ENCODE measurements around the gene CYBC1.

The CYBC1 gene

GRCh38 chr17:82490512-82491195 lies 40.1 kb upstream of the CYBC1 start:
- peaks cover 12% of the 10 kb centered on the region for H3K36me3 ChIP-seq (ENCODE audit: control insufficient read depth, insufficient read depth, low read length)
- no peaks in the 10 kb centered on the region for H3K9me3 ChIP-seq (ENCODE audit: control insufficient read depth, insufficient read depth, low read length)
- H3K9ac ChIP-seq (ENCODE audit: low read depth, low read length) = no peak overlapping the region
- no peaks in the 10 kb centered on the region for H3K27me3 ChIP-seq (ENCODE audit: control insufficient read depth, insufficient read depth, low read length)
- peaks cover 4% of the 10 kb centered on the region for H3K4me1 ChIP-seq (ENCODE audit: control insufficient read depth, insufficient read depth, low read length)
- no peak overlapping the region for H3K4me3 ChIP-seq (ENCODE audit: low read depth, low read length)

GRCh38 chr17:82489851-82490511 lies 39.4 kb upstream of the CYBC1 start:
- Histone ChIP-seq H3K27me3 (ENCODE audit: control insufficient read depth, insufficient read depth, low read length) (no peaks in the 10 kb centered on the region), H3K9me3 (ENCODE audit: control insufficient read depth, insufficient read depth, low read length) (no peaks in the 10 kb centered on the region), H3K4me3 (ENCODE audit: low read depth, low read length) (no peak overlapping the region), H3K36me3 (ENCODE audit: control insufficient read depth, insufficient read depth, low read length) (peaks cover 16% of the 10 kb centered on the region), H3K9ac (ENCODE audit: low read depth, low read length) (no peak overlapping the region), H3K4me1 (ENCODE audit: control insufficient read depth, insufficient read depth, low read length) (no peaks in the 10 kb centered on the region)

GRCh38 chr17:82489117-82489516 lies 38.6 kb upstream of the CYBC1 start:
- H3K27me3 ChIP-seq (ENCODE audit: control insufficient read depth, insufficient read depth, low read length) = no peaks in the 10 kb centered on the region
- no peak overlapping the region for H3K9ac ChIP-seq (ENCODE audit: low read depth, low read length)
- H3K9me3 ChIP-seq (ENCODE audit: control insufficient read depth, insufficient read depth, low read length) = no peaks in the 10 kb centered on the region
- peaks cover 22% of the 10 kb centered on the region for H3K36me3 ChIP-seq (ENCODE audit: control insufficient read depth, insufficient read depth, low read length)
- no peak overlapping the region for H3K4me3 ChIP-seq (ENCODE audit: low read depth, low read length)
- H3K4me1 ChIP-seq (ENCODE audit: control insufficient read depth, insufficient read depth, low read length) = no peaks in the 10 kb centered on the region

GRCh38 chr17:82487910-82488309 lies 37.4 kb upstream of the CYBC1 start:
- H3K36me3 ChIP-seq (ENCODE audit: control insufficient read depth, insufficient read depth, low read length) = peaks cover 22% of the 10 kb centered on the region
- H3K4me3 ChIP-seq (ENCODE audit: low read depth, low read length) = no peak overlapping the region
- no peaks in the 10 kb centered on the region for H3K9me3 ChIP-seq (ENCODE audit: control insufficient read depth, insufficient read depth, low read length)
- no peaks in the 10 kb centered on the region for H3K27me3 ChIP-seq (ENCODE audit: control insufficient read depth, insufficient read depth, low read length)
- H3K4me1 ChIP-seq (ENCODE audit: control insufficient read depth, insufficient read depth, low read length) = no peaks in the 10 kb centered on the region
- no peak overlapping the region for H3K9ac ChIP-seq (ENCODE audit: low read depth, low read length)

GRCh38 chr17:82486231-82487094 lies 35.9 kb upstream of the CYBC1 start:
- H3K4me1 ChIP-seq (ENCODE audit: control insufficient read depth, insufficient read depth, low read length) = no peaks in the 10 kb centered on the region
- peaks cover 22% of the 10 kb centered on the region for H3K36me3 ChIP-seq (ENCODE audit: control insufficient read depth, insufficient read depth, low read length)
- no peak overlapping the region for H3K9ac ChIP-seq (ENCODE audit: low read depth, low read length)
- no peaks in the 10 kb centered on the region for H3K9me3 ChIP-seq (ENCODE audit: control insufficient read depth, insufficient read depth, low read length)
- H3K4me3 ChIP-seq (ENCODE audit: low read depth, low read length) = no peak overlapping the region
- no peaks in the 10 kb centered on the region for H3K27me3 ChIP-seq (ENCODE audit: control insufficient read depth, insufficient read depth, low read length)

GRCh38 chr17:82483836-82484235 lies 33.3 kb upstream of the CYBC1 start:
- Histone ChIP-seq H3K27me3 (ENCODE audit: control insufficient read depth, insufficient read depth, low read length) (no peaks in the 10 kb centered on the region), H3K4me1 (ENCODE audit: control insufficient read depth, insufficient read depth, low read length) (no peaks in the 10 kb centered on the region), H3K36me3 (ENCODE audit: control insufficient read depth, insufficient read depth, low read length) (peaks cover 36% of the 10 kb centered on the region), H3K9ac (ENCODE audit: low read depth, low read length) (no peak overlapping the region), H3K4me3 (ENCODE audit: low read depth, low read length) (no peak overlapping the region), H3K9me3 (ENCODE audit: control insufficient read depth, insufficient read depth, low read length) (no peaks in the 10 kb centered on the region)

GRCh38 chr17:82483204-82483660 lies 32.7 kb upstream of the CYBC1 start:
- Histone ChIP-seq H3K36me3 (ENCODE audit: control insufficient read depth, insufficient read depth, low read length) (peaks cover 36% of the 10 kb centered on the region), H3K4me1 (ENCODE audit: control insufficient read depth, insufficient read depth, low read length) (no peaks in the 10 kb centered on the region), H3K9me3 (ENCODE audit: control insufficient read depth, insufficient read depth, low read length) (no peaks in the 10 kb centered on the region), H3K4me3 (ENCODE audit: low read depth, low read length) (no peak overlapping the region), H3K9ac (ENCODE audit: low read depth, low read length) (no peak overlapping the region), H3K27me3 (ENCODE audit: control insufficient read depth, insufficient read depth, low read length) (no peaks in the 10 kb centered on the region)

GRCh38 chr17:82480318-82480717 lies 29.8 kb upstream of the CYBC1 start:
- no peak overlapping the region for H3K9ac ChIP-seq (ENCODE audit: low read depth, low read length)
- H3K36me3 ChIP-seq (ENCODE audit: control insufficient read depth, insufficient read depth, low read length) = peaks cover 24% of the 10 kb centered on the region
- no peaks in the 10 kb centered on the region for H3K9me3 ChIP-seq (ENCODE audit: control insufficient read depth, insufficient read depth, low read length)

GRCh38 chr17:82479602-82480001 lies 29.1 kb upstream of the CYBC1 start:
- no peaks in the 10 kb centered on the region for H3K4me1 ChIP-seq (ENCODE audit: control insufficient read depth, insufficient read depth, low read length)
- no peaks in the 10 kb centered on the region for H3K9me3 ChIP-seq (ENCODE audit: control insufficient read depth, insufficient read depth, low read length)
- H3K27me3 ChIP-seq (ENCODE audit: control insufficient read depth, insufficient read depth, low read length) = no peaks in the 10 kb centered on the region
- H3K4me3 ChIP-seq (ENCODE audit: low read depth, low read length) = no peak overlapping the region
- H3K36me3 ChIP-seq (ENCODE audit: control insufficient read depth, insufficient read depth, low read length) = peaks cover 20% of the 10 kb centered on the region
- H3K9ac ChIP-seq (ENCODE audit: low read depth, low read length) = no peak overlapping the region

More at GRCh38 chr17:82480318-82480717, 29.8 kb upstream of the CYBC1 start:
- Histone ChIP-seq H3K4me1 (ENCODE audit: control insufficient read depth, insufficient read depth, low read length) (no peaks in the 10 kb centered on the region), H3K4me3 (ENCODE audit: low read depth, low read length) (no peak overlapping the region), H3K27me3 (ENCODE audit: control insufficient read depth, insufficient read depth, low read length) (no peaks in the 10 kb centered on the region)

- no peaks in the 10 kb centered on the region for H3K27me3 ChIP-seq (ENCODE audit: control insufficient read depth, insufficient read depth, low read length)
- H3K4me3 ChIP-seq (ENCODE audit: low read depth, low read length) = no peak overlapping the region
- H3K9me3 ChIP-seq (ENCODE audit: control insufficient read depth, insufficient read depth, low read length) = no peaks in the 10 kb centered on the region
- H3K36me3 ChIP-seq (ENCODE audit: control insufficient read depth, insufficient read depth, low read length) = peaks cover 19% of the 10 kb centered on the region
- no peak overlapping the region for H3K9ac ChIP-seq (ENCODE audit: low read depth, low read length)
- no peaks in the 10 kb centered on the region for H3K4me1 ChIP-seq (ENCODE audit: control insufficient read depth, insufficient read depth, low read length)
These were observed 27.4 kb upstream of the CYBC1 start for GRCh38 chr17:82477934-82478333.

GRCh38 chr17:82475458-82475857 lies 24.9 kb upstream of the CYBC1 start:
- H3K4me1 ChIP-seq (ENCODE audit: control insufficient read depth, insufficient read depth, low read length) = no peaks in the 10 kb centered on the region
- no peak overlapping the region for H3K4me3 ChIP-seq (ENCODE audit: low read depth, low read length)
- no peak overlapping the region for H3K9ac ChIP-seq (ENCODE audit: low read depth, low read length)
- H3K27me3 ChIP-seq (ENCODE audit: control insufficient read depth, insufficient read depth, low read length) = no peaks in the 10 kb centered on the region
- no peaks in the 10 kb centered on the region for H3K9me3 ChIP-seq (ENCODE audit: control insufficient read depth, insufficient read depth, low read length)
- H3K36me3 ChIP-seq (ENCODE audit: control insufficient read depth, insufficient read depth, low read length) = peaks cover 28% of the 10 kb centered on the region
